NCI-H1694 treated with DMSO at 0.1 percent for 48 hours (cell line): ENCODE measurements around the gene ZBTB2.
"Not testable (repeated sequence)": the region's sequence is repeated elsewhere in the genome, so short reads cannot be mapped to it uniquely, and the experiment has no call there.

Source experiments
- DNase-seq: peaks from one replicate; lab custom pipeline; 2025; lab: John Stamatoyannopoulos, UW

ZBTB2 gene

GRCh38 chr6:151372164-151372563 is 19.2 kb downstream of the ZBTB2 start:
- no peak for DNase-seq

GRCh38 chr6:151370509-151371078 is 20.8 kb downstream of the ZBTB2 start:
- DNase-seq: no peak

- no peak for DNase-seq
These were observed 26.1 kb downstream of the ZBTB2 start for GRCh38 chr6:151365233-151365632.

- no peak for DNase-seq
These were observed 31.9 kb downstream of the ZBTB2 start for GRCh38 chr6:151359486-151359885.

GRCh38 chr6:151358475-151358874 is 32.9 kb downstream of the ZBTB2 start:
- no peak for DNase-seq

- no peak for DNase-seq
These were observed 33.5 kb downstream of the ZBTB2 start for GRCh38 chr6:151357758-151358436.

- not testable (repeated sequence) for DNase-seq
These were observed 34.4 kb downstream of the ZBTB2 start for GRCh38 chr6:151356983-151357382.

GRCh38 chr6:151353795-151354194 is 37.6 kb downstream of the ZBTB2 start:
- DNase-seq: no peak

- DNase-seq: no peak
These were observed 38.7 kb downstream of the ZBTB2 start for GRCh38 chr6:151352410-151353396.

- no peak for DNase-seq
These were observed 39.6 kb downstream of the ZBTB2 start for GRCh38 chr6:151351731-151352130.

GRCh38 chr6:151351146-151351700 is 40.1 kb downstream of the ZBTB2 start:
- no peak for DNase-seq

GRCh38 chr6:151350442-151351145 is 40.8 kb downstream of the ZBTB2 start:
- DNase-seq: no peak

- peak; percentile 99 for DNase-seq
These were observed 41.6 kb downstream of the ZBTB2 start for GRCh38 chr6:151349651-151350270.

- DNase-seq: not testable (repeated sequence)
These were observed 48.6 kb downstream of the ZBTB2 start for GRCh38 chr6:151342750-151343149.

GRCh38 chr6:151341476-151342195 is 49.7 kb downstream of the ZBTB2 start:
- no peak for DNase-seq

- no peak for DNase-seq
These were observed 51.0 kb downstream of the ZBTB2 start for GRCh38 chr6:151340219-151340978.

- no peak for DNase-seq
These were observed 52.0 kb downstream of the ZBTB2 start for GRCh38 chr6:151339369-151339768.

GRCh38 chr6:151338651-151339200 is 52.6 kb downstream of the ZBTB2 start:
- DNase-seq: no peak

- DNase-seq: no peak
These were observed 55.4 kb downstream of the ZBTB2 start for GRCh38 chr6:151335930-151336329.
